PFSK-1 (cell line): ENCODE results near the gene AMY2B.
"Not testable (repeated sequence)": the region's sequence is repeated elsewhere in the genome, so short reads cannot be mapped to it uniquely, and the experiment has no call there.

Experiments used
- FOXP2 ChIP-seq: optimal IDR thresholded peaks from 2 replicates; pipeline ENCODE3; 2011; ENCODE audit warnings: borderline replicate concordance, control low read depth, inconsistent platforms; ENCODE audit not compliant: insufficient read depth; ENCODE audit errors: extremely low read length, extremely low read depth
- POLR2AphosphoS5 ChIP-seq: IDR thresholded peaks from 2 replicates; pipeline ENCODE4 v1.6.1; 2012; ENCODE audit warnings: low read depth, mild to moderate bottlenecking, control low read depth, low read length, moderate library complexity
- SIN3A ChIP-seq: IDR thresholded peaks from 2 replicates; pipeline ENCODE4 v1.6.1; 2012; ENCODE audit warnings: mild to moderate bottlenecking, low read length, moderate library complexity, borderline replicate concordance; ENCODE audit not compliant: insufficient read depth
- TAF1 ChIP-seq: IDR thresholded peaks from 2 replicates; pipeline ENCODE4 v1.6.1; 2012; ENCODE audit warnings: low read length, control low read depth, borderline replicate concordance; ENCODE audit not compliant: insufficient read depth
- TF ChIP-seq, protein P1 (sequence below), 2 experiments: IDR thresholded peaks; 2 replicates each; pipeline versions ENCODE4 v1.6.1 to v1.8.0; 2011 to 2012; ENCODE audit warnings: low read depth in 2 of 2, low read length in 2 of 2, control low read depth in 1 of 2, inconsistent platforms in 1 of 2, mild to moderate bottlenecking in 1 of 2, moderate library complexity in 1 of 2; ENCODE audit not compliant: insufficient read depth in 1 of 2

The AMY2B gene

DNA sequence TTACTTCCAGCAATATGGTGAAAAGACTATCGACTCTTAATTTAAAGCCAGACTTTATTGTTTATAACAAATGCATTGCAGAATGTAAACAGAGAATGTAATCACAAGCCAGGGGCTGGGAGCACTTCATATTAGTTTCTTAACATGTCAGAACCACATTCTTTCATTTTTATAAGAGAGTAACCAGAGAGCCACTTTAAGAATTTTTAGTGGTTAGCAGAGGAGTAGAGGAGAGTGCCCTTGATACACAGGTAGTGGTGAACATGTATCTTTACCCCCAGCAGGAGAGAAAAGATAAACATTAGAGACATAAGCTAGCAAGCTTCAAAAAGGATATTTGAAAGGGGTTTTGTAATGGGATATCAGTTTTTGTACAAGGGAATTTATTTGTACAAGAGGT, 11.1 kb downstream of the AMY2B start:
- TF ChIP-seq POLR2AphosphoS5 (no peak), TAF1 (no peak), SIN3A (no peak), FOXP2 (no peak)
- TF ChIP-seq, protein P1, sequence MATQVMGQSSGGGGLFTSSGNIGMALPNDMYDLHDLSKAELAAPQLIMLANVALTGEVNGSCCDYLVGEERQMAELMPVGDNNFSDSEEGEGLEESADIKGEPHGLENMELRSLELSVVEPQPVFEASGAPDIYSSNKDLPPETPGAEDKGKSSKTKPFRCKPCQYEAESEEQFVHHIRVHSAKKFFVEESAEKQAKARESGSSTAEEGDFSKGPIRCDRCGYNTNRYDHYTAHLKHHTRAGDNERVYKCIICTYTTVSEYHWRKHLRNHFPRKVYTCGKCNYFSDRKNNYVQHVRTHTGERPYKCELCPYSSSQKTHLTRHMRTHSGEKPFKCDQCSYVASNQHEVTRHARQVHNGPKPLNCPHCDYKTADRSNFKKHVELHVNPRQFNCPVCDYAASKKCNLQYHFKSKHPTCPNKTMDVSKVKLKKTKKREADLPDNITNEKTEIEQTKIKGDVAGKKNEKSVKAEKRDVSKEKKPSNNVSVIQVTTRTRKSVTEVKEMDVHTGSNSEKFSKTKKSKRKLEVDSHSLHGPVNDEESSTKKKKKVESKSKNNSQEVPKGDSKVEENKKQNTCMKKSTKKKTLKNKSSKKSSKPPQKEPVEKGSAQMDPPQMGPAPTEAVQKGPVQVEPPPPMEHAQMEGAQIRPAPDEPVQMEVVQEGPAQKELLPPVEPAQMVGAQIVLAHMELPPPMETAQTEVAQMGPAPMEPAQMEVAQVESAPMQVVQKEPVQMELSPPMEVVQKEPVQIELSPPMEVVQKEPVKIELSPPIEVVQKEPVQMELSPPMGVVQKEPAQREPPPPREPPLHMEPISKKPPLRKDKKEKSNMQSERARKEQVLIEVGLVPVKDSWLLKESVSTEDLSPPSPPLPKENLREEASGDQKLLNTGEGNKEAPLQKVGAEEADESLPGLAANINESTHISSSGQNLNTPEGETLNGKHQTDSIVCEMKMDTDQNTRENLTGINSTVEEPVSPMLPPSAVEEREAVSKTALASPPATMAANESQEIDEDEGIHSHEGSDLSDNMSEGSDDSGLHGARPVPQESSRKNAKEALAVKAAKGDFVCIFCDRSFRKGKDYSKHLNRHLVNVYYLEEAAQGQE (IDR thresholded peaks at IDR 0.05; ENCODE audit: insufficient read depth in 1 of 2, low read depth in 2 of 2, low read length in 2 of 2): no peak

DNA sequence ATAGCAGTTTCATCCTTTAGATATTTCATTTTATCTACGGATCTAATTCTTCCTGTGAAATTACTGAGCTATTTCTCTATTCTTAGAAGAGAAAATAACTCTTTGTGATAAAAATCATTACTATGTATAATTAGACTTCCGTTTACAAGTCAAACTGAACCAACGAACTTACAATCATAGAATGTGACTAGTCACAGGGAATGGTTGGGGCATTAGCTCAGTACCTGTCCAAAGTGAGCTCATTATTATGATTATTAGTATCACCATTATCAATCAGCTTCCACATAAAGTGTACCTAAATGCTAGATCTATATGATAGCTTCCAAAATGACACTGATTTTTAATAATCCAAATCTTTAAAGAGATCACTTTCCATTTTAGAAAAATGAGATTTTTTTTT, 12.5 kb downstream of the AMY2B start:
- TF ChIP-seq, protein P1 (IDR thresholded peaks at IDR 0.05; ENCODE audit: insufficient read depth in 1 of 2, low read depth in 2 of 2, low read length in 2 of 2): no peak
- TF ChIP-seq FOXP2 (no peak), POLR2AphosphoS5 (no peak), SIN3A (no peak), TAF1 (no peak)

DNA sequence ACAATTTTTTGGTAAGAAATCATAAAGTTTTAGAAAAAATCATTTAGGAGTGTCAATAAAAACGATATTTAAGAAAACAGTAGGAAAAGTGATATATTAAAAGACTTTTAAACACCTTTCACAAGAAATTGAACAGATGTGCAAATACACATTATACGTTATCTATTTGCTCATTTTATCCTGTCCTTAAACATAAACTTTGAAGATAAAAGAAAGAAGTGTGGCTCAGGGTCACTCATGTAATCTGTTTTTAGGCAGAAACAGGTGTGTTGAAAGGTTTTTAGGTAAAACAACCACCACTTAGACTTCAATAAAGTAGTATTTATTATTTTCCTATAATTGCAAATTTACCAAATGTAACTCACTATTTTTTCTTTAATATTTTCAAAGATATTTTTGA, 13.1 kb downstream of the AMY2B start:
- TF ChIP-seq TAF1: no peak
- no peak for TF ChIP-seq FOXP2
- TF ChIP-seq POLR2AphosphoS5: no peak
- no peak for TF ChIP-seq SIN3A
- TF ChIP-seq, protein P1 (IDR thresholded peaks at IDR 0.05; ENCODE audit: insufficient read depth in 1 of 2, low read depth in 2 of 2, low read length in 2 of 2): no peak

DNA sequence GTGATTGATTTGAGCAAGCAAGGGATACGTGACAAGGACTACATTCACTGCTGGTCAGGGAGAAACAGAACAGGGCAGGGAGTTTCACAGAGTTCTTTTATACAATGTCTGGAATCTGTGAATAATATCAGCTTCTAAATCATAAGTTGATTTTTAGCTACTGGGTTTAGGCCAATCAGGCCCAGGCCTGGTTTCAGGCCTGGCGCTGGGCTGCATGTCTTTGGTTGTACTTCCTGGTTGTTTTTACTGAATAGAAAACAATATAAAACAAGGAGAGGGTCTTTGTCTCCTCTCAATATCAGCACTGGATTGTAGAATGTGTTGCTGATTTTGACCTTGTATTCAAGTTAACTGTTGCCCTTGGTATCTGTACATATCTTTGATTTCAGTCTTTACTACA, 45.0 kb downstream of the AMY2B start:
- TF ChIP-seq TAF1 (no peak), POLR2AphosphoS5 (no peak), FOXP2 (no peak), SIN3A (no peak)
- TF ChIP-seq, protein P1 (IDR thresholded peaks at IDR 0.05; ENCODE audit: insufficient read depth in 1 of 2, low read depth in 2 of 2, low read length in 2 of 2): no peak

DNA sequence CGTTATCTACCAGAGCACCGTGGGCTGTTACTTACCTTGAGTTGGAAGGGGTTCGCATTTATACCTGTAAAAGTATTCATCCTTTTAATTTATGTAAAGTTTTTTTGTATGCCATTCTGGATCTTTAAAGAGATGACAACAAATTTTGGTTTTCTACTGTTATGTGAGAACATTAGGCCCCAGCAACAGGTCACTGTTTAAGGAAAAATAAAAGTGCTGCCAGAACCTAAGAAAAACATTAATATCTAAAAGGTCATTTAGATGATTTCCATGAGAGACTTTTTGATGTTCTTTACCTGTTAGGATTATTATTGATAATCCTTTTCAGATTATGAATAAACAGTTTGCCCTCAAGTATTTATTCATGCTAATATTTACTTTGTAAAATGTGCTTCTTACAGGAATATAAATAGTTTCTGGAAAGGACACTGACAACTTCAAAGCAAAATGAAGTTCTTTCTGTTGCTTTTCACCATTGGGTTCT, 45.6 kb downstream of the AMY2B start, which contains the start of gene AMY2A:
Gene AMY2A (plus strand): TSS at position 434 of the 484 bp plus-strand sequence. CDS start 14 bp downstream, at position 448.
- TF ChIP-seq SIN3A, TAF1, FOXP2: not testable (repeated sequence)
